HUES64 (cell line): ENCODE measurements around the gene LIPT2.

ENCODE experiments used
- H3K27ac ChIP-seq: 2 replicates; pipeline ENCODE4 v1.7.0; 2013; ENCODE audit warnings: low read depth, low read length, inconsistent platforms
- H3K27me3 ChIP-seq: 2 replicates; pipeline ENCODE4 v1.6.1; 2013; ENCODE audit warnings: mild to moderate bottlenecking, low read length; ENCODE audit not compliant: insufficient read depth
- H3K36me3 ChIP-seq: 2 replicates; pipeline ENCODE4 v1.6.1; 2013; ENCODE audit warnings: mild to moderate bottlenecking, low read length; ENCODE audit not compliant: insufficient read depth
- H3K4me1 ChIP-seq: 2 replicates; pipeline ENCODE4 v1.6.1; 2013; ENCODE audit warnings: mild to moderate bottlenecking, low read length, moderate library complexity; ENCODE audit not compliant: insufficient read depth
- H3K4me3 ChIP-seq: 2 replicates; pipeline ENCODE4 v1.5.1; 2013; ENCODE audit warnings: mild to moderate bottlenecking, low read length, moderate library complexity
- H3K9ac ChIP-seq: 2 replicates; pipeline ENCODE4 v1.6.1; 2013; ENCODE audit warnings: mild to moderate bottlenecking, low read depth, low read length
- H3K9me3 ChIP-seq: 2 replicates; pipeline ENCODE4 v1.6.1; 2013; ENCODE audit warnings: low read depth, low read length; ENCODE audit not compliant: insufficient read depth
- WGBS: fragments of 150-250, 120-280 bp; methylation state at CpG from one replicate; pipeline ENCODE4 v1.1.7; 2013; ENCODE audit warnings: missing lambda C conversion rate; 5-methylcytosine and 5-hydroxymethylcytosine counted together

LIPT2 gene

GRCh38 chr11:74494916-74495315 is 1.4 kb upstream of the LIPT2 start:
- Histone ChIP-seq H3K9ac (no peak overlapping the region), H3K27me3 (no peaks in the 10 kb centered on the region), H3K4me3 (no peak overlapping the region), H3K4me1 (peaks cover 11% of the 10 kb centered on the region; the same call in 1 of the 2 replicates), H3K36me3 (no peaks in the 10 kb centered on the region), H3K9me3 (peaks cover 9% of the 10 kb centered on the region; the same call in 1 of the 2 replicates), H3K27ac (no peak overlapping the region)
- 100% methylated on average over 1 of the region's 1 CpG for WGBS

GRCh38 chr11:74493791-74494630 is 487 bp upstream of the LIPT2 start:
- peaks cover 9% of the 10 kb centered on the region; the same call in 1 of the 2 replicates for H3K9me3 ChIP-seq
- H3K9ac ChIP-seq, result peak overlapping the region; percentile 97
- H3K4me3 ChIP-seq, result peak overlapping the region; percentile 81
- peaks cover 11% of the 10 kb centered on the region; the same call in 1 of the 2 replicates for H3K4me1 ChIP-seq
- H3K27ac ChIP-seq, result peak overlapping the region; percentile 98
- H3K36me3 ChIP-seq, result no peaks in the 10 kb centered on the region
- 10% methylated on average over 14 of the region's 14 CpGs for WGBS
- no peaks in the 10 kb centered on the region for H3K27me3 ChIP-seq

GRCh38 chr11:74492084-74492483 is 1.4 kb downstream of the LIPT2 start:
- H3K27ac ChIP-seq, result no peak overlapping the region; the same call in 1 of the 2 replicates
- WGBS, result 93% methylated on average over 11 of the region's 11 CpGs
- no peaks in the 10 kb centered on the region for H3K36me3 ChIP-seq
- peaks cover 5% of the 10 kb centered on the region; the same call in 1 of the 2 replicates for H3K9me3 ChIP-seq
- no peak overlapping the region for H3K4me3 ChIP-seq
- H3K9ac ChIP-seq, result no peak overlapping the region
- peaks cover 11% of the 10 kb centered on the region; the same call in 1 of the 2 replicates for H3K4me1 ChIP-seq
- no peaks in the 10 kb centered on the region for H3K27me3 ChIP-seq

- Histone ChIP-seq H3K9me3 (no peaks in the 10 kb centered on the region), H3K4me1 (peaks cover 11% of the 10 kb centered on the region; the same call in 1 of the 2 replicates), H3K27me3 (no peaks in the 10 kb centered on the region), H3K36me3 (no peaks in the 10 kb centered on the region), H3K9ac (no peak overlapping the region), H3K27ac (no peak overlapping the region), H3K4me3 (no peak overlapping the region)
- WGBS, result 95% methylated on average over 4 of the region's 4 CpGs
These were observed 2.6 kb downstream of the LIPT2 start for GRCh38 chr11:74490941-74491340.

- 64% methylated on average over 1 of the region's 1 CpG for WGBS
- Histone ChIP-seq H3K36me3 (no peaks in the 10 kb centered on the region), H3K9ac (no peak overlapping the region), H3K27ac (no peak overlapping the region), H3K4me1 (peaks cover 6% of the 10 kb centered on the region; the same call in 1 of the 2 replicates), H3K4me3 (no peak overlapping the region), H3K9me3 (no peaks in the 10 kb centered on the region), H3K27me3 (no peaks in the 10 kb centered on the region)
These were observed 5.6 kb downstream of the LIPT2 start for GRCh38 chr11:74487875-74488274.

GRCh38 chr11:74485868-74486267 is 7.7 kb downstream of the LIPT2 start:
- no peak overlapping the region for H3K9ac ChIP-seq
- no peak overlapping the region for H3K4me3 ChIP-seq

GRCh38 chr11:74480688-74481417 is 12.7 kb downstream of the LIPT2 start:
- H3K9me3 ChIP-seq, result no peaks in the 10 kb centered on the region
- H3K27ac ChIP-seq, result no peak overlapping the region
- H3K4me3 ChIP-seq, result no peak overlapping the region
- H3K9ac ChIP-seq, result no peak overlapping the region
- H3K4me1 ChIP-seq, result no peaks in the 10 kb centered on the region
- WGBS, result 91% methylated on average over 3 of the region's 3 CpGs
- no peaks in the 10 kb centered on the region for H3K36me3 ChIP-seq
- H3K27me3 ChIP-seq, result no peaks in the 10 kb centered on the region

More at GRCh38 chr11:74485868-74486267, 7.7 kb downstream of the LIPT2 start:
- no peaks in the 10 kb centered on the region for H3K4me1 ChIP-seq
- H3K27me3 ChIP-seq, result no peaks in the 10 kb centered on the region
- 86% methylated on average over 2 of the region's 2 CpGs for WGBS
- no peaks in the 10 kb centered on the region for H3K36me3 ChIP-seq
- H3K9me3 ChIP-seq, result no peaks in the 10 kb centered on the region
- no peak overlapping the region for H3K27ac ChIP-seq

GRCh38 chr11:74479732-74480123 is 13.8 kb downstream of the LIPT2 start:
- Histone ChIP-seq H3K4me3 (no peak overlapping the region), H3K36me3 (no peaks in the 10 kb centered on the region), H3K27ac (no peak overlapping the region), H3K9me3 (no peaks in the 10 kb centered on the region), H3K9ac (no peak overlapping the region), H3K27me3 (no peaks in the 10 kb centered on the region), H3K4me1 (no peaks in the 10 kb centered on the region)
- 90% methylated on average over 1 of the region's 1 CpG for WGBS

- Histone ChIP-seq H3K4me1 (no peaks in the 10 kb centered on the region), H3K9ac (no peak overlapping the region), H3K27ac (no peak overlapping the region), H3K27me3 (no peaks in the 10 kb centered on the region), H3K36me3 (no peaks in the 10 kb centered on the region), H3K4me3 (no peak overlapping the region), H3K9me3 (no peaks in the 10 kb centered on the region)
- 90% methylated on average over 10 of the region's 10 CpGs for WGBS
These were observed 14.4 kb downstream of the LIPT2 start for GRCh38 chr11:74478877-74479731.

- Histone ChIP-seq H3K27me3 (no peaks in the 10 kb centered on the region), H3K9ac (no peak overlapping the region), H3K4me3 (no peak overlapping the region), H3K4me1 (no peaks in the 10 kb centered on the region), H3K27ac (no peak overlapping the region), H3K9me3 (no peaks in the 10 kb centered on the region), H3K36me3 (no peaks in the 10 kb centered on the region)
- 93% methylated on average over 2 of the region's 2 CpGs for WGBS
These were observed 17.0 kb downstream of the LIPT2 start for GRCh38 chr11:74476536-74476935.
